Motor neuron (in vitro differentiated cells): ENCODE measurements around the gene SEPTIN2. TPM values are rescaled to one million over a fixed set of nuclear protein-coding genes. Genes with fewer than 3 reads are reported as not detected.
"Not testable (repeated sequence)": the region's sequence is repeated elsewhere in the genome, so short reads cannot be mapped to it uniquely, and the experiment has no call there.

Experiments
- ATAC-seq, 8 experiments: fragments of 200-7000 bp; cut with Tn5 transposase; replicated peaks in 6 of 8; 2 replicates each; pipeline ENCODE4 v1.8.0; 2021; ENCODE audit warnings: mild to moderate bottlenecking in 8 of 8, moderate library complexity in 8 of 8
- H3K27ac ChIP-seq, 2 donors: fragments of 250-450 bp; sonication (Bioruptor Pico); 2 replicates each; pipeline ENCODE4 v1.9.0; 2021; ENCODE audit warnings: antibody characterized with exemption in 2 of 2, mild to moderate bottlenecking in 2 of 2, moderate library complexity in 1 of 2
- H3K4me1 ChIP-seq, 2 donors: fragments of 250-450 bp; sonication (Bioruptor Pico); replicated peaks in 1 of 2; 2 replicates each; pipeline ENCODE4 v1.6.1; 2021; ENCODE audit warnings: antibody characterized with exemption in 2 of 2, mild to moderate bottlenecking in 2 of 2, moderate library complexity in 1 of 2
- H3K4me3 ChIP-seq, 5 donors: fragments of 250-450 bp; sonication (Bioruptor Pico); 2 replicates each; pipeline ENCODE4 v1.9.0; 2021; ENCODE audit warnings: antibody characterized with exemption in 5 of 5, mild to moderate bottlenecking in 5 of 5, moderate library complexity in 4 of 5
- WGBS, 10 experiments: fragments of 450-650 bp; shearing (Covaris generic); methylation state at CpG; one replicate each; pipeline ENCODE4 v1.0.0; 2022; 5-methylcytosine and 5-hydroxymethylcytosine counted together
- in situ Hi-C, 9 experiments: fragments of 400-800 bp; cut with MboI; loops; one replicate each; pipeline ENCODE4 v1.15.0; 2021; ENCODE audit warnings: low sequenced_read_pairs in 9 of 9, low pct_unique_long_range_greater_than_20kb in 2 of 9; ENCODE audit not compliant: unreplicated experiment in 9 of 9
- total RNA-seq, 8 experiments: library from RNA; unstranded; fragments of 300-600 nt; gene quantifications; 2 replicates each; pipeline versions ENCODE4 v1.2.3 to v1.2.4, GENCODE V29; 2022

SEPTIN2 gene
- total RNA-seq, 8 experiments from 2014 or later, result 163 to 382 (median 269) TPM

DNA sequence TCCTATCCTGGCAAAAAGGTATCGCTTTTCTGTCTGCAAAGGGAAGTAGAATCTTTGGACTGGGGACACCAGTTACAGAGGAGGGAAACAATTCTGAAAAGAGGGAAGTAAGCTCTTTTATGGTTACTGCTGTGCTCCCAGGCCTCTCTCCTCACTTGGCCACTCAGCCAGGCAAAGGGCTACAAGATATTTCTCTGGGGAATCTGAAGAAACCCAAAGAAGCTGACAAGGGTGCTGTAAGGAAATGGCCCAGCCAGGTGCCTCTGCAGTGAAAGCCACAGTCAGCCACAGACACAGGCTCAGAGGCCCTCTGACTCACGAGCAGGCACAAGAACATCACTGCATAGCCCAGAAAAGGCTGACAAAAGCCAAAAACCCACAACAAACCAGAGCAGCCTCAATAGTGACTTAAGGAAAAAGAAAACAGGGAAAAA, 6.0 kb upstream of the SEPTIN2 start:
- WGBS, 10 experiments, result 0 to 100% (median 67%) methylated on average over 1 of the region's 2 CpGs; no CpG with 5 or more reads in 2 of the 10 experiments
- in situ Hi-C loops, result no loop called here
- no peak overlapping the region for H3K27ac ChIP-seq
- H3K4me3 ChIP-seq, result no peak overlapping the region
- peaks cover 7 to 9% of the 10 kb centered on the region in 2 donors for H3K4me1 ChIP-seq
- peak in 1 of 8 experiments; percentile 7 for ATAC-seq

DNA sequence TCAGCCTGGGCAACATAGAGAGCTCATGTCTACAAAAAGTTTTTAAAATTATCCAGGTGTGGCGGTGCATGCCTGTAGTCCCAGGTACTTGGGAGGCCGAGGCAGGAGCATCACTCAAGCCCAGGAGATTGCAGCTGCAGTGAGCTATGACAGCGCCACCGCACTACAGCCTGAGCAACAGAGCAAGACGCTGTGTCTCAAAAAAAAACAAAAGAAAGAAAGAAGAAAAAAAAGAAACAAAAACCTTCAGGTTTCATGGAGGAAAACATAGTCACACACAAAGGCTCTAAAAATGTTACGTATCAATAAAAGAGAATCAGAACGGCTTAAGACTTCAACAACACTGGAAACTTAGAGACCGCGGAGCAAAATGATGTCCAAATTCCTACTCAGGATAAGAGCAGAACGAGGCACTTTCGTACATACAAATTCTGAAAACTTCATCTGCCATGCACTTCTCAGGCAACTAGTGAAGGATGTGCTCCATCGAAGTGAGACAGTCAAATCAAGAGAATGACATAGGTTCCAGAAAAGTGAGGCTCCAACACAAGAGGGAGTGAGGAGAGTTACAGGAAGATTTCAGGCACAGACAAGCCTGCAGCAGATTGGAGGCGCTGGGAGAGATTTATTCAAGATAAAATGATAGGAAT, 4.7 kb upstream of the SEPTIN2 start:
- Histone ChIP-seq H3K4me3 (no peak overlapping the region), H3K27ac (no peak overlapping the region), H3K4me1 (peaks cover 7 to 9% of the 10 kb centered on the region in 2 donors)
- WGBS, 10 experiments, result 80 to 96% (median 88%) methylated on average over 1 to 13 of the region's 13 CpGs
- in situ Hi-C loops, result no loop called here
- no peak for ATAC-seq

DNA sequence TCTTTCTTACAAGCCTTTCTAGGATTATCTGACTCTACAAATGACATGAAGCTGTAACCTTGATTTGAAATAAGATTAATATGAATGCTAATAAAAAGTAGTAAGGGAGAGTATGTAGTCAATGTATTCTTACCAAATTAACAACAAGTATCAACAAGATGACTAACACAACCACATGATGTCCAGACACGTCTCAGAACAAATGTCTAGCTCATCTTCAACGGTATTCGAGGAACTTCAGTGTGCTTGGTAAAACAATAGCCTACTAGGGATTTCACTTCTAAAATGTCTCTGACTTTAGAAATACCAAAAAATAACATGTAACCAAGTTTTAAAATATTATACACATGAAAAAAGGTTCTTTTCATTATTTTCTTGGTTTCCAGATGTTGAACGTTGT, 3.6 kb upstream of the SEPTIN2 start:
- Histone ChIP-seq H3K4me1 (peaks cover 7 to 9% of the 10 kb centered on the region in 2 donors), H3K27ac (no peak overlapping the region), H3K4me3 (no peak overlapping the region)
- 39 to 100% (median 78%) methylated on average over 1 to 4 of the region's 4 CpGs; no CpG with 5 or more reads in 2 of the 10 experiments for WGBS, 10 experiments
- ATAC-seq, result no peak
- in situ Hi-C loops, result no loop called here

DNA sequence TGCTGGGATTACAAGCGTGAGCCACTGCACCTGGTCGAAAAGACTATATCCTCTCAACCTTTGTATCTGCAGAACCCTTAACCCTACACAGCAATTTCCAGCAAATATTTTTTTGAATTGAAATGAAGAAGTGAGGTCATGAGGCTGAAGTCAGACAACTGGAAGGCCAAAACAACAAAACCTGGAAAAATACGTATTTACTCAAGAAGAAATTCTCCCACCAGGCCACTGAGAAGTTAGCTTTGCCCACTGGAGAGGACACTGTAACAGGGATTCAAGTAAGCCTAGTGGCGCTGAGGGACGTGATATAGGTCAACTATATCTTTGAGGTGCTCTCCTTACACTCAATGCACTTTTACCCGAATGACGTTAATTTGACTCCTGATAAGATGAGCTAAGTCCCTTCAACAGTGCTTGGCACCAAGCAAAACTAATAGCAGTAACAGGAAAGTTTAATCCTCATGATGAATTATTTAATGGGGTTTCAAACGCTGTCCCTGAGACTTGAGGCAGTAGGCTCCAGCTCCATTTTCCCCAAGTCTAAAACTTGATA, 2.1 kb upstream of the SEPTIN2 start:
- H3K27ac ChIP-seq, result no peak overlapping the region

DNA sequence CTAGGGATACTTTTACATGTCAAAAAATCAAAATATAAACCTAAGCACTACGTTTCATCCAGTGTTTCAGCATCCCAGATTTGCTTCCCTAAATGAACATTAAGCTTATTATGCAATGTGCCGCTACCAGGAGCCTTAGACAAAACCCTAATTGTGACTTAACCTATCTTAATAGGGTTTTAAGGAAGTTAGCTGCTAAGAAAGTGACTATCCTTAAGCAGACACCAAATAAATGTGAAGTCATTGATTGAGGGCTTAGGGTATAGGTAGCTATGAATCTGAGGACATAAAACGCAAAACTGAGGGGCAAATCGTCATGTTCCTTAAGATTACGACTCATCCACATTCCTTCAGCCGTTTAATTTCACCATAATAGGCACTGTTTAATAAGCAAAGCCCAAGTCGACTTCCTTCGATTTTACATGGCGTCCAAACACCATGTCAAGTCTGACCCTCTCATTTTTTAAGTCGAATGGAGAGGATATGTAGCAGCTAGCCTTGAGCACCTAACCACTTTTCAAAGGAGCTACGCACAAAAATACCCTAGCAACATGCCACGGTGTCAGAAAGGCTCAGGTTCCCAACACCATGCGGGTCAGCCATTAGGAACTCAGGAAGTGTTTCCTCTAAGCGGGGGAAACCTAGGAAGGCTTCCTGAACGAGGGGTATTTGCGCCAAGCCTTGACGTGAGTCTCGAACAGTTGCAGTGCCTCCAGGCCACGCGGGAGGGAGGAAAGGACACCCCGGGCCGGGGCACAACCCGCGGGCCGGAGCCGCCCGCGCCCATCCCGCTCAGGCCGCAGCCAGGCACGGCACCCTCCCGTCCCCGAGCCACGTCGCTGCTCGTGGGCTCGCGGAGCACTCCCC, 1.3 kb upstream of the SEPTIN2 start:
- Histone ChIP-seq H3K4me3 (peak overlapping the region; percentile 78 to 94 (median 87)), H3K4me1 (peaks cover 14 to 16% of the 10 kb centered on the region in 2 donors), H3K27ac (peak overlapping the region; percentile 99)
- 0 to 12% (median 4%) methylated on average over 1 to 12 of the region's 38 CpGs for WGBS, 10 experiments
- in situ Hi-C loops, result no loop called here
- ATAC-seq, result peak in 3 of 8 experiments; percentile 16 to 29 (median 25)

More for the DNA sequence above, 2.1 kb upstream of the SEPTIN2 start:
- ATAC-seq, result no peak
- in situ Hi-C loops, result no loop called here
- WGBS, 10 experiments, result 76 to 95% (median 88%) methylated on average over 2 to 8 of the region's 8 CpGs; no CpG with 5 or more reads in 4 of the 10 experiments
- H3K4me1 ChIP-seq, result peaks cover 14 to 16% of the 10 kb centered on the region in 2 donors
- H3K4me3 ChIP-seq, result peak overlapping the region in 2 of 5 donors; percentile 87 to 90

DNA sequence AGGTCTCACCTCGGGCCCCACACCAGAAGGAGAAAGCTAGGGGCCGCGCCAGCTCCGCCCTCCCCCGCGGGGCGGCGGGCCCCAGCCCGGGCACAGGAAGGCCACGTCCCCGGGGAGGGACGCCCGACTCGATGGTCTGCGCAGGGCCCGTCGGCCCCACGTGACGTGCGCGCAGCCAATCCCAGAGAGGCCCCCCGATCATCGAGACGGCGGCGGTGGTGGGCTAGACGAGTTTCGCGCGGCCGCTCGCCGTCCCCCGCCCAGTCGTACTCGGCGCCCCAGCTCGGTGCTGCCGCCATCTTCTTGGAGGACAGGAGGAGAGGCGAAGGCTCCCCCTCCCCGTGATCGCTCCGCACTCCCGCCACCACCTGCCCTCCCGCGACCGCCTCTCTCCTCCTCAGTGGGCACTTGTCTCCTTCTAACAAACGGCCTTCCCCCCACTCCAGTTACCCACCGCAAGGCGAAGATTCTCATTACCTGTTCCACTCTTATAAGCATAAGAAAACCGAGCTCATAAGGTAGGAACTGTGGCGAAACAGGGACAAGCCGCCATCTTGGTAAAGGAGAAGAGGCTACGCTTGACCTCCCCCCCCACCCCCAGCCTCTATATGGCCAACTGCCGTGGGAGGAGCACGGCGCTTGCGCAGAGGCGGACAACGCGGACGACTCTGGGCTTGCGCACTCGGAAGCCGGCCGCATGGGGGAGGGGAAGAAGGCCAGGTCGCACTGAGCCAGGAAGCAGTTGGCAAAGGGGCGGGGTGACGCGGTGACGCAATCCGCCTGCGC, 439 bp upstream of the SEPTIN2 start, which contains the start of gene HDLBP:
Gene HDLBP, minus strand, starts transcription at position 580 of the 786 bp plus-strand sequence. CDS start 48,803 bp downstream, outside the sequence.
- Histone ChIP-seq H3K27ac (peak within 1 kb of the TSS; percentile 99), H3K4me1 (peaks cover 18 to 19% of the 10 kb centered on the region in 2 donors), H3K4me3 (peak within 1 kb of the TSS; percentile 78 to 94 (median 87))
- 0% methylated on average over 1 to 11 of the region's 73 CpGs; no CpG with 5 or more reads in 5 of the 10 experiments for WGBS, 10 experiments
- ATAC-seq, result peak; percentile 73 to 85 (median 82)
- in situ Hi-C loops, result no loop called here

DNA sequence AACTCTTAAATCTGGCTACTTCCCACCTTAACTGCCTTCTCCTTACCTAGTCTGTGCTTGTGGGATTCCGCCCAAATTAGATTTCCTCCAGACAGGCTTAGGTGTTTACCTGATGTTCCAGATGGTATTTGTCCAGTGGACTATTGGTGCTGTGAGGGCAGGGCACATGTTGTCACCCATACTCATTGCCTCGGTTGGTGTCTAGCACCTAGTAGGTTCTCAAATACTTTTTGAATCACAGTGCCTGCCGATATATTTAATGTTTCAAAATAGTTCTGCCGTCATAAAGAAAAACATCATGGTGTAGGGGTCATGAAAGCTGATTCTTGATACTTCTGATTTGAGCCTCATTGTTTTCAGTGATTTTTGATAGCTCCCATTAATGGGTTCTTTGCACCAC, 1.1 kb downstream of the SEPTIN2 start:
- in situ Hi-C loops, result no loop called here
- 0 to 38% (median 0%) methylated on average over 2 to 4 of the region's 4 CpGs; no CpG with 5 or more reads in 1 of the 10 experiments for WGBS, 10 experiments
- peaks cover 19 to 26% of the 10 kb centered on the region in 2 donors for H3K4me1 ChIP-seq
- ATAC-seq, result no peak
- H3K4me3 ChIP-seq, result peak overlapping the region; percentile 78 to 94 (median 87)
- H3K27ac ChIP-seq, result peak overlapping the region; percentile 89 to 99

DNA sequence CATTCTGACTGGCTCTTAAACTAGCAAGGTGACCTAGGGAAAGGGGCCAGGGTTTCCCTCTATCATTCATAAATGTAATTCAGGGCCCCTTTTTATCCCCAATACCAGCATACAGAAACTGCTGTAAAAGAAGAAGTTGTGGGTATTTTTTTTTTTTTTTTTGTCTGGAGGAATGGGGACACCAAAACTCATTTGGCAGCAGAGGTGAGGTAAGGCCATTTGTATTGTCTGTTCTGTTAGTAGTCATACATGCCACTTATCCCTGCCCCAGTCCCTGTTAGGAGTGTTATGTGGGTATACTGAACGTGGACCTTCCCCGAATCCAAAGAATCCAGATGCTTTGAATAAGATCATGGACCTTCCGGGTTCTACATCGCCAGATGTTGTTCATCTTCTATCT, 1.7 kb downstream of the SEPTIN2 start:
- Histone ChIP-seq H3K4me3 (peak overlapping the region; percentile 78 to 94 (median 87)), H3K4me1 (peaks cover 19 to 26% of the 10 kb centered on the region in 2 donors), H3K27ac (no peak overlapping the region)
- no peak for ATAC-seq
- in situ Hi-C loops, result no loop called here
- WGBS, 10 experiments, result 0 to 53% (median 16%) methylated on average over 1 to 4 of the region's 4 CpGs; no CpG with 5 or more reads in 3 of the 10 experiments

DNA sequence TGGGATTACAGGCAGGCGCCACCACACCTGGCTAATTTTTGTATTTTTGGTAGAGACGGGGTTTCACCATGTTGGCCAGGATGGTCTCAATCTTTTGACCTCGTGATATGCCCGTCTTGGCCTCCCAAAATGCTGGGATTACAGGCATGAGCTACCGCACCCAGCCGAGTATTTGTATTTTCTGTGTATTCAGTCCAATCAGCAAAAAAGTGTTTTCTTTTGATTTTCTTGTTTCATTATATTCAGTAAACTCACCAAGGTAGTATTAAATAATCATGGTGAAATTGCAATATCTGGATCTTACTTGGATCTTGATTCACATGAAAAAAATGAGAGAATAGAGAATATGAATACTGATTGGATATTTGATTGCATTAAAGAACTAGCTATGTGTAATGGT, 3.1 kb downstream of the SEPTIN2 start:
- whole genome bisulfite sequencing, 10 experiments, result 60 to 100% (median 92%) methylated on average over 2 to 6 of the region's 6 CpGs; no CpG with 5 or more reads in 3 of the 10 experiments
- in situ Hi-C loops, ATAC-seq, H3K27ac ChIP-seq, H3K4me3 ChIP-seq: not testable (repeated sequence)
- H3K4me1 ChIP-seq, result peaks cover 15 to 25% of the 10 kb centered on the region in 2 donors

DNA sequence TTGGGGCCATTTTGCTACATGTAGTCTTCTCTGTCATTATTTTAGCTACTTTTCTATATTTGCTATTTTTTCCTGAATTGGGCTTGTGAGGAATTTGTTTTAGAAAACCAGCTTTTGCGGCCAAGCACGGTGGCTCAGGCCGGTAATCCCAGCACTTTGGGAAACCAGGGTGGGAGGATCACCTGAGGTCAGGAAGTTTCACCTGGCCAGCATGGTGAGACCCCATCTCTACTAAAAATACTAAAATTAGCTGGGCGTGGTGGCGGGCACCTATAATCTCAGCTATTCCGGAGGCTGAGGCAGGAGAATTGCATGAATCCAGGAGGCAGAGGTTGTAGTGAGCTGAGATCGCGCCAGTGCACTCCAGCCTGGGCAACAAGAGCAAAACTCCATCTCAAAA, 4.7 kb downstream of the SEPTIN2 start:
- ATAC-seq, result no peak
- H3K4me3 ChIP-seq, result no peak overlapping the region
- no peak overlapping the region for H3K27ac ChIP-seq

DNA sequence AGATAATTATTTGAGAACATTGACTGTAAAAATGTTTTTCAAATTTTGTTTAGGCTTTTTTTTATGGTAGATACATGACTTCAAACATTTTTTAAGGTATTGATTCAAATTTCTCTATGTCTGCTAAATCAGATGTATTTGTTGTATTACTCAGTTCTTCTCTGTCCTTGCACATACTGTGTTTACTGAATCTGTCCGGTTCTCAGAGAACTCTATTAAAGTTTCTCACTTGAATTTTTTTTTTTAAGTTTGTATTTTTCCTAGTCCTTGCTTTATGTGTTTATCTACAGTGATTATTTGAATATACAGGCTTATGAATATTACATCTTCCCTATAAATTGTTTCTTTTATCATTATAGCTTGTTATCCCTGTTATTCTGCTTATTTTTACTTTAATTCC, 5.3 kb downstream of the SEPTIN2 start:
- H3K27ac ChIP-seq, result no peak overlapping the region
- ATAC-seq, result no peak
- WGBS, 10 experiments, result 27 to 100% (median 86%) methylated on average over 1 of the region's 1 CpG
- in situ Hi-C loops, result no loop called here
- H3K4me3 ChIP-seq, result no peak overlapping the region
- peaks cover 10 to 20% of the 10 kb centered on the region in 2 donors for H3K4me1 ChIP-seq

More for the DNA sequence above, 4.7 kb downstream of the SEPTIN2 start:
- peaks cover 10 to 20% of the 10 kb centered on the region in 2 donors for H3K4me1 ChIP-seq
- 83 to 100% (median 94%) methylated on average over 1 to 8 of the region's 8 CpGs; no CpG with 5 or more reads in 1 of the 10 experiments for WGBS, 10 experiments
- in situ Hi-C loops, result no loop called here

DNA sequence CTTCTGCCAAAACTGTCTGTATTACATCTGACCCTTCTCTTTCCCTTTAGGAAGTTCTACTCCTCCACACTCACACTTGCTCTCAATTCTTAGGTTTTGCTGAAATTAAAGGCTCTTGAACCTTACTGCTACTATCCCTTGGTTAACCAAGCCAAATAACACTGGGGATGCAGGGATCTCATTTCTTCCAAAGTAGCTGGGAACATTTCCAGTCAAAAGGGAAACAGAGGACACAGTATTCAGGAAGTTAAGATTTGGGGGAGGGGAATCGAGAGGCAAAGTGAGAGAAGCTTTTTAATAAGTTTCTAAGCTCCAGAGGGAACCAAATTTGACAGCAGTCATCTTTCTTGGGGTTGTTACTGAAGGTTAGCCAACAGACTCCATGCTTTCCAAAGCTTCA, 6.2 kb downstream of the SEPTIN2 start:
- no peak for ATAC-seq
- H3K4me1 ChIP-seq, result peaks cover 10 to 20% of the 10 kb centered on the region in 2 donors
- no peak overlapping the region for H3K4me3 ChIP-seq
- in situ Hi-C loops, result no loop called here
- WGBS, 10 experiments, result 33 to 100% (median 89%) methylated on average over 1 of the region's 1 CpG; no CpG with 5 or more reads in 5 of the 10 experiments
- no peak overlapping the region for H3K27ac ChIP-seq
